GM18907 (cell line): ENCODE data around the gene GDPD1.
"Not testable (repeated sequence)": the region's sequence is repeated elsewhere in the genome, so short reads cannot be mapped to it uniquely, and the experiment has no call there.

Source experiments
- ATAC-seq: cut with Tn5 transposase; IDR thresholded peaks from one replicate; pipeline ENCODE4 v1.9.1; 2021; ENCODE audit warnings: mild to moderate bottlenecking, moderate library complexity; ENCODE audit not compliant: unreplicated experiment

The GDPD1 gene

DNA sequence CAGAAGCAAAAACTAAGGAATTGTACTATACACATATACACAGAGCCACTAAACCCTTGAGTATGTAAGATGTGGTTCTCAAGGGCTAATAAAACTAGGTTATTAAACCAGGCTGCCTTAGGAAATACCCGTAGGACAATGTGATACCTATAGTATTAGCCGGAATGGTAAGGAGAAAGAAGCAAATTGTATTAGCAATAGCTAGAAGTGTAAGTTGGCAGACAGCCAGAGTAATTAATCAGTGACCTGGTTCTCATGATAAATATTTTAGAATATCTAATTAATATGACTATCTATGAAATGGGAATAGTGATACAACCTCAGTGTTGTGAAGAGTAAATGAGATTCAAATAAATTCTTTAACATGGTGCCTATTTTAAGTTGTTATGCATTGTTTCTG, 18.6 kb downstream of the GDPD1 start:
- no peak for ATAC-seq

DNA sequence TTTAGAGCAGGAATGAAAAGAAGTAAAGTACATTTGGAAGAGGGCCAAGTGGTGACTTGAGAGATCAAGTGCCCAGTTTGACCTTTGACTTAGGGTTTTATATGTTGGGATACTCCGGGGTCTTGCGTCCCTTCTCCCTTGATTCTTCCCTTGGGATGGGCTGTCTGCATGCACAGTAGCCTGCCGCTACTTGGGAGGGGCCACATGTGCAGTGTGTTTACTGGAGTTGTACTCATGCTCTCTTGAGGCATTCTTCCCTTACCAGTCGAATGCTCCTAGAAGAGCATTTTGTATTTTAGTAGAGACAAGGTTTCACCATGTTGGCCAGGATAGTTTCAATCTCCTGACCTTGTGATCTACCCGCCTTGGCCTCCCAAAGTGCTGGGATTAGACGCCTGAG, 23.8 kb downstream of the GDPD1 start:
- no peak for ATAC-seq

DNA sequence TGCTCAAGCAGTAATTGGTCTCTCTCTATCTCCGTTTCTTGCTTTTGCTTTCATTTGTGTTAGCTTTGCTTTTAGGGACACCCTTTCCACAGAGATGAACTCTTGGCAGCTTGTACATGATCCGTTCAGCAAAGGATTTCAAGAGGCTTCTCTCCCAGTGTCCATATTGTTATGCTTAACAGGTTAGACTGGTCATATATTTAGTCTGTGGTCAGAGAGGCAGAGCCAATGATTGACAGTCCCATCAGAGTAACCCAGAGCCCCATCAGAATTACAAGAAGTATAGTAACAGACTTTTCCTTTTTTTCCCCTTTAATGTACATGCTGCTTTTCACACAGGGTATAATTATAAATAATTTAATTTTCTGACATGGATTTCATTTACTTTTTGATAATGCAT, 34.4 kb downstream of the GDPD1 start:
- no peak for ATAC-seq

DNA sequence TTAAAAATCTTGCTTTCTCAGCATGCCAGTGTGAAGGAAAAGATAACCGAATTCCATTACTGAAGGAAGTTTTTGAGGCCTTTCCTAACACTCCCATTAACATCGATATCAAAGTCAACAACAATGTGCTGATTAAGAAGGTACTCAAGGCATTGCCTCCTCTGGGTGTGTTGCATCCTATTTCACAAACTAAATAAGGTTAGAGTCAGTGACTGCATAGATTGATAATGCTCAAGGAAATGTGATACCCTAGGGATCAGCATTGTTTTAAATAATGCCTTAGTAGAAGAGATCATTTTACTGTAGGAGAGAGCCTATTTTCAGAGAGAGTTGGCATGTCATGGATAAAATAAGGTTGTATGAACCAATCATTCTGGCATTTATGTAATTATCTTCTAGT, 36.8 kb downstream of the GDPD1 start:
- ATAC-seq: no peak

DNA sequence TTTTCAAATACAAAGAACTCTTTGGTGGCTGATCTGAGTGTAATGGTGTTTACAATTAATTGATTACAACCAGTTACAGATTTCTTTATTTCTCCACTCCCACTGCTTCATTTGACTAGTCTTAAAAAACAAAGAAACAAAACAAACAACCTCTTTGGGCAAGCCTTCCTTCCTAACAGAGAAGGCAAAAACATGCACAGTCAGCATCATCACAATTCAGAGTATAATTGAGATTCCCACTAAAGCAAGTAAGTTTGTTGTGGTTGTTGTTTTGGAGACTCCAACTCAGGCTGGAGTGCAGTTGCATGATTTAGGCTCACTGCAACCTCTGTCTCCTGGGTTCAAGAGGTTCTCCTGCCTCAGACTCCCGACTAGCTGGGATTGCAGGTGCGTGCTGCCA, 40.4 kb downstream of the GDPD1 start:
- no peak for ATAC-seq

DNA sequence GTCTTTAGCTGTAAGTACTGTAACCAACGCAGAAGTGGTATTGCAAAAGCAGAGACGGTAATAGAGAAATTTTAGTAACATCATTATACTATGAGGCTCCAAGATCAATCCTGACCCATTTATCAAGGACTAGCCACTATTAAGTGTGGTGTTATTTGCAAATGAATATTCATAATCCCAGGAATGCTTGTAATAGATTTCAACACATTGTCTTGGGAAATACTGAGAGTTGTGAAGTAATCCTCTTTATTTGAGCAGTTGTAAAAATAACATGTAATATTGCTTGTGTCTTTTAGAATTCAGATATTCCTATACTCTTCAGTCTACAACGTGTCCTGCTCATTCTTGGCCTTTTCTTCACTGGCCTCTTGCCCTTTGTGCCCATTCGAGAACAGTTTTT, 46.4 kb downstream of the GDPD1 start:
- ATAC-seq: no peak

DNA sequence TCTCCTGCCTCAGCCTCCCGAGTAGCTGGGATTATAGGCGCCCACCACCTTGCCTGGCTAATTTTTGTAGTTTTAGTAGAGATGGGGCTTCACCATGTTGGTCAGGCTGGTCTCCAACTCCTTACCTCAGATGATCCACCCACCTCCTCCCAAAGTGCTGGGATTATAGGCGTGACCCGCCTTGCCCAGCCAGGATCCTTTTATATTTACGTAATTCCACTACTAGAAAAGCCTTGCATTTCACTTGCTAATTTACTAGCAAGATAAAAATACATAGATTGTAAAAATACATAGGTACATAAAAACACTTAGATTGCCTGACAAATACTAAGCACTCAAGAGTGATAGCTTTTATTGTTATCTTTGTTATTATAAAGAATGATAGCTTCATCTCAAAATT, 47.5 kb downstream of the GDPD1 start:
- ATAC-seq: no peak

DNA sequence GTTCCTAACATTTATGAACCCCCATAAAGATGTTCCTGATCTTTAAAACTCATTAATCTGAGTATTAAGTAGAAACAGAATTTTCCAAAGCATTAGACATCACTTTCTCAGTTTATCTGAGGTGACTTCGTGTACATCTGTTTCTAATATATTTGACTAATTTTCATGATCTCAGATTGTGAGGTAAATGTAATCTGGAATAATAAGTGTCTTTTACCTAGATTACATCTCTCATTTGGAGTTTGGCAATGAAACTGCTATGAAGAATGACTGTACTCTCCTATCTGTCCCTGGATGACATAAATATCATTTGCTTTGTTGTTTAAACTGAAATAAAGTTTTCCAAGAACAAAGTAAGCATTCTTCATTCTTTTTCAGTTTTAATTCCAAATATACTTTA, 55.3 kb downstream of the GDPD1 start:
- no peak for ATAC-seq

DNA sequence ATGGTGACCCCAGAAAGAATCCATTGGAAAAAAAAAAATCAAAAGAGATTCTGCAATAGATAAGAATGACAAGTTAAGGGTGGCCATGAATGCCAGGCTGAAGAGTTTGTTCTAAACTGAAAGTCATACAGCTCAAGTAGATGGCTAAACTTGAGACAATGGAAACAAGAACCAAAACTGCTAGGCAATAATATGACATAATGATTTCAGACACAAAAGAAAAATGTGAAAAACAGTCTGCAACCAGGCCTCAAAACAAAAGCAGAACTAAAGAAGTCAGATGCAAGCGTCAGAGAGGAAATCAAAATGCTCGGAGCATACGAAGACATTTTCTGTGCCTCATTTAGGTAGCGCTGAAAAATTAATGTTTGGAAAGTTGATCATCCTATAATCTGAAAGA, 56.7 kb downstream of the GDPD1 start:
- ATAC-seq: peak; percentile 71

DNA sequence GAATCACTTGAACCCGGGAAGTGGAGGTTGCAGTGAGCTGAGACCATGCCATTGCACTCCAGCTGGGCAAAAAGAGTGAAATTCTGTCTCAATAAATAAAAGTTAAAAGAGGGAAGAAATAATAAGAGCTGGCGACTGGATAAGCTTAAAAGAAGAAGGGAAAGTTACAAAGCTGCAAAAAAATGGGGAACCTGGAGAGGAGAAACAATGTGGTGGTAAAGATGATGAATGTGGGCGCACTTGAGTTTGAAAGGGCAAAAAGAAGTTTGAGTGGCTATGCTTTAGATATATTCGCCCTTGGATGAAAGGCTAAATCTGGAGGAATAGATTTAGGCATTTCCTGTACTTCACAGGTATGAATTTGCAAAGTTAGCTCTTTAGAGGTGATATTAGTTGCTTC, 58.1 kb downstream of the GDPD1 start:
- no peak for ATAC-seq

DNA sequence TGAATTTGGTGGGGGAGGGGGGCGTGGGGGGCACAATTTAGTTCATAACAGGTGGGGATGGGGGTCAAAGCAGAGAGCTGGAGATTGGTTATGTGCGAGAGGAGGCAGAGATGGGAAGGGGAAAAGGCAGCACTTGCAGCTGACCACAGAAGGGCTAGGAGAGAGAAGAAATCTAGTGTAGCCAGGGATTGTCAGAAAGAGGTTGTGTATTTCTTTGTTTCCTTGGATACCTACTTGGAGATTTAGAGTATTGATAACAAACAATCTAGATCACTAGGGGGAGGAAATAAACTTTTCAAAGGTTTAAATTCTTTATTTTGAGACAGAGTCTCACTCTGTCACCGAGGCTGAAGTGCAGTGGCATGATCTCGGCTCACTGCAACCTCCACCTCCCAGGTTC, 64.0 kb downstream of the GDPD1 start:
- no peak for ATAC-seq

DNA sequence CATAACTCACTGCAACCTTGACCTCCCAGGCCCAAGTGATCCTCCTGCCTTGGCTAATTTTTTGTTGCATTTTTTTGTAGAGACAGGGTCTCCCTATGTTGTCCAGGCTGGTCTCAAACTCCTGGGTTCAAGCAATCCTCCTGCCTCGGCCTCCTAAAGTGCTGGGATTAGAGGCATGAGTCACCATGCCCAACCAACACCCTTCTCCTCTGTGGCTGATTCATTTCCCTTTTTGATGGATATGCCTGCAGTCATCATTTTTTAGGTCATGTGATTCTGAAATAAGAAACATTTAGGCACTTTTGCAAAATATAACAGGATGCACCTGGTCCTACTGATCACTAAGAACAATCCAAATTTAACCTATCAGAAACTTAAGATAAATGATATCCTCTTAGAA, 67.1 kb downstream of the GDPD1 start:
- ATAC-seq: no peak

DNA sequence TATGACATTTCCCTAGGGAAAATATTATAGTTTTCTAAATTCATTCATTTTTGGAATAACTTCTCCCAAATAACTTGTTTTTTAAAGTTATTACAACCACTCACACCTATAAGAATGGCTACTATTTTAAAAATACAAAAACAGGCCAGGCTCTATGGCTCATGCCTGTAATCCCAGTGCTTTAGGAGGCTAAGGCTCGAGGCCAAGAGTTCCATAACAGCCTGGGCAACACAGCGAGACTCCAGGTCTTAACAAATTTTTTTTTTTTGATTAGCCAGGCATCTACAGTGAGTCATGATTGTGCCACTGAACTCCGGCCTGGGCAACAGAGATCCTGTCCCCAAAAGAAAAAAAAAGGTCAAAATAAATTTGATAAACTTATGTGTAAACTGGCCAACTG, 67.6 kb downstream of the GDPD1 start:
- ATAC-seq: no peak

DNA sequence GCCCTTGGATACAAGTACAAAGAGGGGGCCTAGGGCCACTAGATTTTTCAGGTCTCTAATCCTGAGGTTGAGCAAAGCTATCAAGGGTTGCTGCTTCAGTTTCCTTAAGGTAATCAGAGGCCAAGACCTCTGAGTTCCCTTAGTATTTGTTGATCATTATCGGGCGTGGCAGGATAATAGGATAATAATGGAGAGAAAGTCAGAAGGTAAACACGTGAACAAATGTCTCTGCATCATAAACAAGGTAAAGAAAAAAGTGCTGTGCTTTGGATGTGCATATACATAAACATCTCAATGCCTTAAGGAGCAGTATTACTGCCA, 69.6 kb downstream of the GDPD1 start:
- ATAC-seq: no peak

DNA sequence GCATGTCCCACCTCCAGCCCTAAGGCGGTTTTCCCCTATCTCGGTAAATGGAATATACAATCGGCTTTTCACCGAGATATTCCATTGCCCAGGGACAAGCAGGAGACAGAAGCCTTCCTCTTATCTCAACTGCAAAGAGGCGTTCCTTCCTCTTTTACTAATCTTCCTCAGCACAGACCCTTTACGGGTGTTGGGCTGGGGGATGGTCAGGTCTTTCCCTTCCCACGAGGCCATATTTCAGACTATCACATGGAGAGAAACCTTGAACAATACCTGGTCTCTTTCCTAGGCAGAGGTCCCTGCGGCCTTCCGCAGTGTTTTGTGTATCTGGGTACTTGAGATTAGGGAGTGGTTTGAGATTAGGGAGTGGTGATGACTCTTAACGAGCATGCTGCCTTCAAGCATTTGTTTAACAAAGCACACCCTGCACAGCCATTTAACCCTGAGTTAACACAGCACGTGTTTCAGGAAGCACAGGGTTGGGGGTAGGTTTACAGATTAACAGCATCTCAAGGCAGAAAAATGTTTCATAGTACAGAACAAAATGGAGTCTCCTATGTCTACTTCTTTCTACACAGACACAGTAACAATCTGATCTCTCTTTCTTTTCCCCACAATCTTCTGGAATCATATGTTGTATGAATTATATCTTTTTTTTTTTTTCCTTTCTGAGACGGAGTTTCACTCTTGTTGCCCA, 70.1 kb downstream of the GDPD1 start:
- ATAC-seq: not testable (repeated sequence)

DNA sequence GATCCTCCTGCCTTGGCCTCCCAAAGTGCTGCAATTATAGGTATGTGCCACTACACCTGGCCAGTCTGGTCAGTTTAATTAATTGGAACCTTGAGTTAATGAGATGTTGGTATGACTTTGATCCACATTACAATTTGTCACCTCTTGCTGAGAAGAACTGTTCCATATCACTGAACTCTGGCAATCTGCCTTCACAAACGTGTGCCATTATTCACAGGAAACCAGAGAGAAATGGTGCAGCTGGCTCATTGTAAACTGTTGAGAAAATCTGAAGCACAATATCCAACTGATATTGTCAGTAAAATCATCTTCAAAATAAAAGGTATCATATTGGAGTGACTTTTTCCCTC, 71.8 kb downstream of the GDPD1 start:
- no peak for ATAC-seq

DNA sequence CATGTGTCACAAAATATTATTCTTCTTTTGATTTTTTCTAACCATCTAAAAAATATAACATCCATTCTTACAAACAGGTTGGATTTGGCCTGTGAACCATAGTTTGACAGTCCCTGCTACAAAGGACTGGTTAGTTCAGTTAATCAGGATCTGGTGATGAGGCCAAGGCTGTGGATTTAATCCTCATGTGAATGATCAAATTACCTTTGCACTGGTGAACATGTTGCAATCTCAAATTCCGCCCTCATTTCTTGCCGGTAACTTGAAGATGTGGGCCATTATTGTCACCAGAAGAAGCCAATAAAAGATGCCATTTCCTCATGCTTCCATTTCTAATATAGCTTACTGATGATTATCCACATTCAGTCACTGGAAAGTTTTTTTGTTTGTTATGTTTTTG, 75.9 kb downstream of the GDPD1 start:
- no peak for ATAC-seq

DNA sequence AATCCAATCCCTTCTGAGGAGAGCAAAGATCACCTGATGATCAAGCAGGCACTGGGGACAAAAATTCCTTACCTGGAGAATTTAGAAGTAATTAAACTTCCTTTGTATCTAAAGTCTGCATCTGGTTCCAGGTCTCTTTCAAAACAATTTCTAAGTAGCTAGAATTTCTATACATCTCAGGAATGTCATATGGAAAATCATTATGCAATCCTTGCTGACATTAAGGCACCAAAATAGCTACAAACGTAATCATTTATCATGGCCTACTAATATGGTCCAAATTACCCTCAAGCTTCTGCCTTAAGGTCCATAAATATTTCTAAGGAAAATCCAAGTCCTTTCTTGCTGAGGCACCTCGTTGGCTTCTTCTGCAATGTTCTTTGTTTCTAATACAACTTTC, 78.2 kb downstream of the GDPD1 start:
- ATAC-seq: no peak

DNA sequence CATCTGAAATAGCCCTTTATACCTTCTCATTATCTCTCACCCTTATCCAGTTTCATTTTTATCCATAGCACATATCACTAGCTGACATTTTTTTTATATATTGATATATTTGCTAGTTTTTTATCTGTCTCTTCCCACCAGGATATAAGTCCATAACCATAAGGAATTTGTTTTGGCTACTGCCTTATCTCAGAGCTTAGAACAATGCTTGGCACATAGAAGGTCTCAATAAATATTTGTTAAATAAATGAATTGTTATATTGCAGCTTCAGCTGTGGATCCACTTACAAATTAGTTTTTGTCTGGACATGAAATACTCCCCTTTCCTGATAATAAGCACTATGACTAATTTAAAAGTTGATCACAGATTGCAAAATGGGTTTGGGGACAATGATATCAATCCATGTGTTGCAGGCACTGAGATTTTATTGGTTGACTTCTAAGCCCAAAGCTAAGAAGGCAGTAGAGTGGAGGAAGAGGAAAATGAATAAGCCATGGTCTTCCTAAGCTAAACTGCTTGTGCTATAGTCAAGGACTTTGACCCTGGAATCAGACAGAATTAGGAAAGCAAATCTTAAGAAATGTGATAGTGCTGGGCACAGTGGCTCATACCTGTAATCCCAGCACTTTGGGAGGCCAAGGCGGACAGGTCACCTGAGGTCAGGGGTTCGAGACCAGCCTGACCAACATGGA, 79.2 kb downstream of the GDPD1 start:
- no peak for ATAC-seq

DNA sequence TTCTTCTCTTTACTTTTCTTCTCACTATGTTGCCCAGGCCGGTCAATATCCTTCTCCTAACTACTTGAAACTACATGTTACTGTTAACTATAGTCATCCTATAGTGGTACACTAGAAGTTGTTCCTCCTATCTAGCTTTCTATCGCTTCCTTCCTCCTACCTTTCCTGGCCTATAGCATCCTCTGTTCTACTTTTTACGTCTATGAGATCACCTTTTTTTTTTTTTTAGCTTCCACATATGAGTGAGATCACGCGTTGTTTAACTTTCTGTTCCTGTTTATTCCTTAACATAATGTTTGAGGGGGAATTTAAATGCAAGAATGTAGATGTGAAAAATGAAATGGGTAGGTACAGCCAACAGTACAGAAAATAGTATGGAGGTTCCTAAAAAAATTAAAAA, 80.6 kb downstream of the GDPD1 start:
- no peak for ATAC-seq

DNA sequence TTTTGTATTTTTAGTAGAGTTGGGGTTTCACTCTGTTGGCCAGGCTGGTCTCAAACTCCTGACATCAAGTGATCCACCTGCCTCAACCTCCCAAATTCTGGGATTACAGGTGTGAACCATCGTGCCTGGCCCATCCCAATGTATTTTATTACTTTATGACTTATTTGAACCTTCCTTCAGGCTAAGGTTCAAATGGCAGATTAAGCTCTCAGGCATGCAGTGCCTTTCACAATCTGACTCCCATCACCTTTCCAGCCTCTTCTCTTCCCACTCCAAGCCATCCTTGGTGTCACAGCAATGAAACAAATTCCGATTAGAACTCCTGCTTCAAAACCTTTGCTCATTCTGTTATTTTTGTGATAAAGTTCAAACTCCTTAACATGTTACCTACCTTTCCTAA, 84.5 kb downstream of the GDPD1 start:
- no peak for ATAC-seq

DNA sequence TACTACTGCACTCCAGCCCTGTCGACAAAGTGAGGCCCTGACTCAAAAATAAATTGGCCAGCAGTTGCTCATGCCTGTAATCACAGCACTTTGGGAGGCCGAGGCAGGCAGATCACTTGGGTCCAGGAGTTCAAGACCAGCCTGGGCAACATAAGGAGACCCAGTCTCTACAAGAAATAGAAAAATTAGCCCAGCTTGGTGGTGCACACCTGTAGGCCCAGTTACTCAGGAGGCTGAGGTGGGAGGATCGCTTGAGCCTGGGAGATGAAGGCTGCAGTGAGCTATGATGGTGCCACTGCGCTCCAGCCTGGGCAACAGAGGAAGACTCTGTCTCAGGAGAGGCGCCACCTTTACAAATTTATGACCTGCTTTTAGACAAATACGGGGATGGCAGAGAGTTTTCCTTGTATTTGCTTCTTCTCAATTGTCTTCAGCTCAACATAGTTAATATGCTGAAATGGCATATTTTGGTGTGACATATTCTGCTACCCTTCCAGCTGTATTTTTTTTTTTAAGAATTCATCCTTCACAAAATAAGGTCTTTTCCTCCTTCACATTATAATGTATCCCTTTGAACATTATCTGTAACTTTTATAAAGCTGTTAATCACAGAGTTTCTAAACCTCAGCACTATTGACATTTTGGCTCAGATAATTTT, 90.1 kb downstream of the GDPD1 start:
- no peak for ATAC-seq

DNA sequence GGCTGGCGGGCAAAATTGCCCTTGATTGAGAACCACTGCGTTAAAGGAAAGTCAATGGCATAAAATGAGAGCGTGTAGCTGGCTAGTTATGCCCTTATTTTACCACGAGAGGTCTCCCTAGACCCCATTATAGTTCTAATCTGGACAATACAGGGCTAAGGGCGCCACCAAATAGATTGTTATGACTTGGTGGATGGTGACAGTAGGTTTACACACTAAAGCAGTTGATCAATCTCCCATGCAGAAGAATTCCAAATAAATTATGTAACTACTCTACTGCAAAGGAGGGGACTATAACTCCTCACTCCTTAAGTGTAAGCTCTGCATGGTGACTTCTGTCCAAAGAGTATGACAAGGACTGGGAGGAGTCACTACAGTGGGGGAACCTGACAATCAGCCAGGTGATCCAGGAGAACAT, 90.7 kb downstream of the GDPD1 start:
- ATAC-seq: no peak
